ENCODE measurements around the gene SLC2A1.

SLC2A1 gene

DNA sequence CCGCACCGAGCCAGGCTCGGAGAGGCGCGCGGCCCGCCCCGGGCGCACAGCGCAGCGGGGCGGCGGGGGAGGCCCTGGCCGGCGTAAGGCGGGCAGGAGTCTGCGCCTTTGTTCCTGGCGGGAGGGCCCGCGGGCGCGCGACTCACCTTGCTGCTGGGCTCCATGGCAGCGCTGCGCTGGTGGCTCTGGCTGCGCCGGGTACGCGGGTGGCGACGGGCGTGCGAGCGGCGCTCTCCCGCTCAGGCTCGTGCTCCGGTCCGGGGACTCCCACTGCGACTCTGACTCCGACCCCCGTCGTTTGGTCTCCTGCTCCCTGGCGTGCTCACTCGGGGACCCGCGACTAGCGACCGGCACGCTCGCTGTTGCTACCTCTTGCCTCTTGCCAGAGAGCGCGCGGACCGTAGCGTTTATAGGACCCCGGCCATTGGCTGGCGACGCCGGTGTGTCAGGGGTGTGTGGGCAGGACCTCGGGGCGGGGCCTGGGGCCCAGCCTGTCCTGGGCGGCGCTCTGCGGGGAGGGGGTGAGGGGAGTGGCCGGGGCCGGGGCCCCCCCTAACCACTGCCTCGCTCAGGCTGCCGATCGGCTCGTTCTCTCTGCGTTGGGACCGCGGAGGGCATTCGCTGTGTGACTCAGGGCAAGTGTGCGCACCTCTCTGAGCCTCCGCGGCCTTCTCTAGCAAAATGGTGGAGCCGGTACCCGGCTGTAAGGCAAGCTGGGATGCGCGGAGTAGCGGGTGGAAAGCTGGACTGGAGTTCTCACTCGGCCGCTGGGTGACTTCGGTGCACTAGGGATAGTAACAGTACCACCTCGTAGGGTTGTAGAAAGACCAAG, at the start of gene SLC2A1:
TSS of gene SLC2A1 (minus strand) at position 381 of the 832 bp plus-strand sequence. CDS start at position 164, 217 bp downstream.
- DNase-seq (ENCODE audit: low read depth) = peak; percentile 83
- H3K4me3 ChIP-seq (ENCODE audit: low read depth, low read length) = peak within 1 kb of the TSS; percentile 88

- H3K4me3 ChIP-seq (ENCODE audit: low read depth, low read length) = no peak overlapping the region
- no peak for DNase-seq (ENCODE audit: low read depth)
Measured at GRCh38 chr1:43007377-43008114, 48.9 kb upstream of the SLC2A1 start.

DNA sequence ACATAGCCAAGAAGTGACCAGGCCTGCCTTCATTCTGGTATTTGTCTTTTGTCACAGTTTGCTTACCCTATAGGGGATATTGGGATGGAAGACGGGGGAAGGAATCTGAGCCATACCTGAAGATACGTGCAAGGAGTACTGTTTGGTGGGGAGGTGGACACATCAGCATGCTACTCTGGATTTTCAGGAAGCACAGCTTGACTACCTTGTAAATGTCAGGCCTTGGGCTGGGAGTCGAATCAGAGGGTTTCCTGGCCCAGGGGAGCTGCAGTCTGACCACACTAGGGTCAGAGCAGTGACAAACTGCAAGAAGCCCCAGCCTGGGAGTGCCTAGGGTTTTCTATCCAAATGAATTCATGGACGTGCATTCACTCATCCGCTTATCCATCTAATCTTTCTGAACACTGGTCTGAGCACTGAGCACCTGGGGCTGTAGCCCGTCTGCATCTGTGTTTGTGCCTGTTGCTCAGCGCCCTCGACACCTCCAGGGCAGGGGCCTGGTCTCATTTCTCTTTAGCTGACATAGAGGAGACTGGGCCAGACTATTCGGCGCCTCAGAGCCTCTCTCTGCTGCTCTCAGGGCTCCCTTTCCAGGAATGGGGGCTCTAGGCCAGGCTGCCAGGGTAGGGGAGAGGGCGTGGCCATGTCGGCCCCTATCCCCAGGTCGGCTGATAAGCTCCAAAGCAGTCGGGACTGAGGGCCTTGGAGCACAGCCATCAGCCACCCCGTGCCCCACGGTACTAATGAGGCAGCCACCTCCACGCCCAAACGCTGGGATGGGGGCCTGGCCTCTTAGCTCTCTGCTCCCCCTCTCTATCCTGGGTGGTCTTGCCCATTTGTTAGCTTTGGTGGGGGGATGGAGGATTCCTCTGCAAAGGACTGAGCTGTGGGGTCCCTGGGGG, 47.0 kb upstream of the SLC2A1 start:
- DNase-seq (ENCODE audit: low read depth) = no peak

GRCh38 chr1:43004587-43005459, 46.2 kb upstream of the SLC2A1 start:
- H3K4me3 ChIP-seq (ENCODE audit: low read depth, low read length) = no peak overlapping the region

More for the DNA sequence above, 47.0 kb upstream of the SLC2A1 start:
- H3K4me3 ChIP-seq (ENCODE audit: low read depth, low read length) = no peak overlapping the region

DNA sequence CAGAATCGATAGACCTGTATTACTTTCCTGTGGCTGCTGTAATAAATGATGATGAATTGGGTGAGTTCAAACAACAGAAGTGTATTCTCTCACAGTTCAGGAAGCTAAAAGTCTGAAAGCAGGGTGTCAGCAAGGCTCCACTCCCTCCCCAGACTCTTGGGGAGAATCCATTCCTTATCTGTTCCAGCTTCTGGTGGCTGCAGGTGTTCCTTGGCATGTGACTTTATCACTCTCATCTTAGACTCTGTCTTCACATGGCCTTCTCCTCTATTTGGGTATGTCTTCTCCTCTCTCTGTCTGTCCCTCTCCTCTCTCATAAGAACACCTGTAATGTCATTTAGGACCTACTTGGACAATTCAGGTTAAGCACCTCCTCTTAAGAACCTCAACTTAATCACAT, 44.1 kb upstream of the SLC2A1 start:
- no peak for DNase-seq (ENCODE audit: low read depth)

More at GRCh38 chr1:43004587-43005459, 46.2 kb upstream of the SLC2A1 start:
- no peak for DNase-seq (ENCODE audit: low read depth)

GRCh38 chr1:43002116-43002515, 43.4 kb upstream of the SLC2A1 start:
- no peak for DNase-seq (ENCODE audit: low read depth)
- H3K4me3 ChIP-seq (ENCODE audit: low read depth, low read length) = no peak overlapping the region

More for the DNA sequence above, 44.1 kb upstream of the SLC2A1 start:
- H3K4me3 ChIP-seq (ENCODE audit: low read depth, low read length) = no peak overlapping the region

DNA sequence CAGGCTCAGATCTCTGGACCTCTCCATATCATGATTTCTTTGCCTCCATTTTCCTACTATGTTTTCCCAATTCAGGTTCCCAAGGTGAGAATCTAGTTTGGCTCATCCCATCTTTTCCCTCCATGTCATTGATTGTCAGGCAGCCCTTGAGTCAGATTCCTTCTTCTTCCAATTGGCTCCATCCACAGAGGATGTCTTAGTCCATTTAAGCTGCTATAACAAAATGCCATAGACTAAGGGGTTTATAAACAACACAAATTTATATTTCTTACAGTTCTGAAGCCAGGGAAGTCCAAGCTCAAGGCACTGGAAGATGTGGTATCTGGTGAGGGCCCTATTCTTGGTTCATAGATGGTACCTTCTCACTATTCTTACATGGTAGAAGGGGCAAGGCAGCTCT, 42.8 kb upstream of the SLC2A1 start:
- H3K4me3 ChIP-seq (ENCODE audit: low read depth, low read length) = no peak overlapping the region
- no peak for DNase-seq (ENCODE audit: low read depth)

DNA sequence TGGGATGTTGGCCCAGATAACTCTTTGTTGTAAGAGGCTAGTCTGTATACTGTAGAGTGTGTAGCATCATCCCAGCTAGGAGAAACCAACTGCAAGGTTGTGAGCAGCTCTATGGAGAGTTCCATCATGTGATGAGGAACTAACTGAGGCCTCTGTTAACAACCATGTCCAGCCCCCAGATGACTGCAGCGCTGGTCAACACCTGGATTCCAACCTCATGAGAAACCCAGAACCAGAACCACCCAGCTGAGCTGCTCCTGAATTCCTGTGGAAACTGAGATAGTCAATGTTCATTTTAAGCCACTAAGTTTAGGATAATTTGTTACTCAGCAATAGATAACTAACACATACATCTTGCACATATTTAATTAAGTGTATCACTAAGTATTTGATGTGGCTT, 41.6 kb upstream of the SLC2A1 start:
- no peak for DNase-seq (ENCODE audit: low read depth)
- H3K4me3 ChIP-seq (ENCODE audit: low read depth, low read length) = no peak overlapping the region

DNA sequence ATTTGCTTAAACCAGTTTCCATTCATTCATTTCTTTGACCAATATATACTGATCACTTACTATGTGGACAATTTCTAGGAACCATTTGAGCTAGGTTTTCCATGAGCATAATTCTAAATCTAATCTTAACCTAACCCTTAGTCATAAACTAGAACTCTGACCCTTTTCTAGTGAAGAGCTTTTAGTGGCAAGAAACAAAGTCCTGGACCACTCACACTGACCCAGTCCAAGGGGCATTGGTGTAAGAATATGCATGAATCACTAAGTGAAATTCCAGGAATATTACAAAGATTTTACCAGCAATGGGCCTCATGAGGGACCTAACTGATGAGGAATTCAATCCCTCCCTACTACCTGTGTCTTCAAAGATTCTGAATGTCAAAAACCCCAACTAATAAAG, 40.6 kb upstream of the SLC2A1 start:
- no peak for DNase-seq (ENCODE audit: low read depth)
- H3K4me3 ChIP-seq (ENCODE audit: low read depth, low read length) = no peak overlapping the region

GRCh38 chr1:42998386-42998785, 39.7 kb upstream of the SLC2A1 start:
- no peak for DNase-seq (ENCODE audit: low read depth)
- H3K4me3 ChIP-seq (ENCODE audit: low read depth, low read length) = no peak overlapping the region

DNA sequence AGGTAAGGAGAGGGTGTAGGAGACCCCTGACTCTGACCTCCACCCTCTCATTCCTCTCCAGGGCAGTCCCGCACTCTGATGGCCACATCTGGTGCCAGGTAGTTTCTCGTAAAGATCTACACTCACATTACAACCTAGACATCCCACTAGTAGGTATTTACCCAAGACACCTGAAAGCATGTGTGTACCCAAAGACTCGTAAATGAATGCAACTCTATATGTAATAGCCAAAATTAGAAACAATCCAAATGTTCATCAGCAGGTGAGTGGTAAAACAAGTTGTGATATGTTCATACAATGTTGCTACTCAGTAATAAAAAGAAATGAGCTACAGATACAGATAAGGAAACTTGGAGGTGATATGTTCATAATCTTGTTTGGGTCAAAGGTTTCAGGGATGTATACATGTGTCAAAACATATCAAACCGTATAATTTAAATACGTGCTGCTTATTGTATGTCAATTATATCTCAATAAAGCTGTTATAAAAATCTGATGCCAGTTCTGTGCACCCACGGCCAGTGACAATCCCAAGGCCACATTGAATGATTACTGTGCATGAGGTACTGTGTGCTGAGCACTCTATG, 37.8 kb upstream of the SLC2A1 start:
- no peak for DNase-seq (ENCODE audit: low read depth)
- no peak overlapping the region for H3K4me3 ChIP-seq (ENCODE audit: low read depth, low read length)

GRCh38 chr1:42993502-42994136, 35.0 kb upstream of the SLC2A1 start:
- no peak for DNase-seq (ENCODE audit: low read depth)
- no peak overlapping the region for H3K4me3 ChIP-seq (ENCODE audit: low read depth, low read length)

DNA sequence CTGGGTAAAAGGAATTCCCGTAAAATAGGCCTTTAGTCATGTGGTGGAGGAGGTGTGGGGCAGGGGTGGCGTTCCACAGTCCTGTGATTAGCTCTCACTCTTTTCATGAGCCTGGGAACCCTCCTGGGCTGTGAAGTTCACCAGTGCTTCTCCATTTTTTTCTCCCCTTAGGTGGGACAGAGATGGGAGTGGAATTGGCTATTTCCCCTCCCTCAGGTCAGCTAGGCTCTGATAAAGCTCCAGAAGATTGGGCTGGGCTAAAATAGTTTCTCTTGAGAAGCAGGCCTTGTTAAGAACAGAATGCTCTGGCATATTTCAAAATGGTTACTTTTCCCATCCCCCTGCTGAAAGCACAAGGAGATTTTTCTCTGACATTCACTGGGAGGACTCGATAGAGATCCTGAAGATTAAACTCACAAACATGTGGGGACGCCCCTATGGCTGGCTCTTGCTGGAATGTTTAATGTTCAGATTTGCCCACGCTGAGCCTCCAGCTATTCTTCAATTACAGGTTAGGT, 33.4 kb upstream of the SLC2A1 start:
- no peak overlapping the region for H3K4me3 ChIP-seq (ENCODE audit: low read depth, low read length)
- DNase-seq (ENCODE audit: low read depth) = no peak

- no peak overlapping the region for H3K4me3 ChIP-seq (ENCODE audit: low read depth, low read length)
- DNase-seq (ENCODE audit: low read depth) = no peak
Measured at GRCh38 chr1:42990757-42991346, 32.2 kb upstream of the SLC2A1 start.

DNA sequence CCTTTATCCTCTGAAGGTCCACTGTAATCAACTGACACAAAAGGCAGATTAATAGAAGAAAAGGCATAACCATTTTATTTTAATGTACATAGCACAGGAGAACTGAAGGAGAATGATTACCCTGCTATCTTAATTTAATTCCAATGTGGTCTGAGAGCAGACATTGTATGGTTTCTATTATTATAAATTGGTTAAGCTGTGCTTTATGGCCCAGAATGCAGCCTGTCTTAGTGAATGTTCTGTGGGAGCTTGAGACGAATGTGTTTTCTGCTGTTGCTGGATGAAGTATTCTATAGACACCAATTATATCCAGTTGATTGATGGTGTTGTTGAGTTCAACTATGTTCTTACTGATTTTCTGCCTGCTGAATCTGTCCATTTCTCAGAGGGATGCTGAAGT, 25.0 kb upstream of the SLC2A1 start:
- DNase-seq (ENCODE audit: low read depth) = no peak
- no peak overlapping the region for H3K4me3 ChIP-seq (ENCODE audit: low read depth, low read length)

DNA sequence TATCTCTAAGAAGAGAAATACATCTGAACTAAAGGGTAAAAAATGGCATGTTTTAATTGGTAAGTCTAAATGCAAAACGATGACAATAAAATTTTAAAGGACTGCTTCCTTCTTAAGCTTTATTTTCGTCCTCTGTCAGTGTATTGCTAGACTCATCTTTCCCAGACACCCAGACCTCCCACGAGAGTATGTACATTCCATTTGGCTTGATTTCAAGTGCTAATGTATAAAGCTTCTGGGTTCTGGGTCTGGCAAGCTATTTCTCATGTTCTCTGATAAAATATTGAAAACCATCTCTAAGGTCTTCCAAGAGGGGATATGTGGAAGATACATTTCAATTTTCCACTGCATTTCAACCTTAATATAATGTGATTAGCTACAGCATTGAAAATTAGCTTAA, 24.6 kb upstream of the SLC2A1 start:
- no peak for DNase-seq (ENCODE audit: low read depth)
- H3K4me3 ChIP-seq (ENCODE audit: low read depth, low read length) = no peak overlapping the region

- H3K4me3 ChIP-seq (ENCODE audit: low read depth, low read length) = no peak overlapping the region
- DNase-seq (ENCODE audit: low read depth) = no peak
Measured at GRCh38 chr1:42982641-42983040, 24.0 kb upstream of the SLC2A1 start.
